GM18507 (cell line): ENCODE results near the gene LYRM4.

Experiments used
- DNase-seq: peaks from one replicate; pipeline ENCODE4 v3.0.0; 2011; ENCODE audit warnings: low read depth; ENCODE audit not compliant: insufficient read length; ENCODE audit errors: extremely low spot score
- FAIRE-seq: peaks from 2 replicates; lab custom pipeline; 2011; peaks lifted over from hg19 to GRCh38; lab: Jason Lieb, UNC

Gene LYRM4

GRCh38 chr6:5156627-5157026, 104.1 kb downstream of the LYRM4 start:
- FAIRE-seq (no peak), DNase-seq (no peak)

GRCh38 chr6:5155906-5156305, 104.8 kb downstream of the LYRM4 start:
- FAIRE-seq (no peak), DNase-seq (no peak)

GRCh38 chr6:5153186-5153585, 107.6 kb downstream of the LYRM4 start:
- FAIRE-seq (no peak), DNase-seq (no peak)

- DNase-seq (no peak), FAIRE-seq (no peak)
Observed at GRCh38 chr6:5152460-5152859, 108.3 kb downstream of the LYRM4 start.

GRCh38 chr6:5151955-5152401, 108.8 kb downstream of the LYRM4 start:
- FAIRE-seq (no peak), DNase-seq (no peak)

- FAIRE-seq (no peak), DNase-seq (no peak)
Observed at GRCh38 chr6:5151360-5151954, 109.3 kb downstream of the LYRM4 start.

- DNase-seq, result no peak
- no peak for FAIRE-seq
Observed at GRCh38 chr6:5150551-5151075, 110.1 kb downstream of the LYRM4 start.

GRCh38 chr6:5149891-5150290, 110.9 kb downstream of the LYRM4 start:
- FAIRE-seq, result no peak

GRCh38 chr6:5149159-5149704, 111.5 kb downstream of the LYRM4 start:
- no peak for FAIRE-seq
- no peak for DNase-seq

More at GRCh38 chr6:5149891-5150290, 110.9 kb downstream of the LYRM4 start:
- no peak for DNase-seq

- DNase-seq, result no peak
- no peak for FAIRE-seq
Observed at GRCh38 chr6:5146398-5146797, 114.4 kb downstream of the LYRM4 start.

- peak; percentile 45 for DNase-seq
- peak; percentile 83 for FAIRE-seq
Observed at GRCh38 chr6:5143634-5144311, 117.0 kb downstream of the LYRM4 start.

- no peak for DNase-seq
- no peak for FAIRE-seq
Observed at GRCh38 chr6:5142915-5143314, 117.8 kb downstream of the LYRM4 start.

- FAIRE-seq, result no peak
Observed at GRCh38 chr6:5142131-5142530, 118.6 kb downstream of the LYRM4 start.

GRCh38 chr6:5141046-5141445, 119.7 kb downstream of the LYRM4 start:
- DNase-seq (no peak), FAIRE-seq (no peak)

More at GRCh38 chr6:5142131-5142530, 118.6 kb downstream of the LYRM4 start:
- no peak for DNase-seq

- DNase-seq, result no peak
- FAIRE-seq, result peak; percentile 21
Observed at GRCh38 chr6:5139828-5140771, 120.7 kb downstream of the LYRM4 start.

GRCh38 chr6:5138995-5139827, 121.5 kb downstream of the LYRM4 start:
- FAIRE-seq, result no peak
- DNase-seq, result no peak

GRCh38 chr6:5136851-5137250, 123.9 kb downstream of the LYRM4 start:
- no peak for DNase-seq
- FAIRE-seq, result no peak

- peak; percentile 77 for FAIRE-seq
- no peak for DNase-seq
Observed at GRCh38 chr6:5135788-5136376, 124.9 kb downstream of the LYRM4 start.
